GM23338 (cell line): Measurements from ENCODE around the gene PSMG4.

Source experiments
- CREB1 ChIP-seq: fragments of 250-450 bp; sonication (Bioruptor Pico); IDR thresholded peaks from 2 replicates; pipeline ENCODE4 v1.5.0; 2020; ENCODE audit warnings: low read depth, mild to moderate bottlenecking, moderate library complexity
- CTCF ChIP-seq, 2 experiments: fragments of 200-600 bp in 1 of 2; sonication (generic) in 1 of 2; conservative IDR thresholded peaks; 2 replicates each; pipeline versions ENCODE4 v1.5.1 to v1.6.1; 2016 to 2017; ENCODE audit warnings: antibody characterized with exemption in 2 of 2, low read depth in 2 of 2, mild to moderate bottlenecking in 2 of 2, moderate library complexity in 1 of 2
- ETS1 ChIP-seq: IDR thresholded peaks from 2 replicates; pipeline ENCODE4 v1.6.1; 2016; ENCODE audit warnings: antibody characterized with exemption
- JUNB ChIP-seq: IDR thresholded peaks from one replicate; pipeline ENCODE4 v1.6.1; 2016; ENCODE audit warnings: antibody characterized with exemption; ENCODE audit not compliant: unreplicated experiment
- POLR2AphosphoS5 ChIP-seq: IDR thresholded peaks from 2 replicates; pipeline ENCODE4 v1.6.1; 2016; ENCODE audit warnings: antibody characterized with exemption, low read depth
- ZNF331 ChIP-seq: fragments of 250-450 bp; sonication (Bioruptor Pico); IDR thresholded peaks from 2 replicates; pipeline ENCODE4 v1.5.0; 2020; ENCODE audit warnings: low read depth, mild to moderate bottlenecking, moderate library complexity

GRCh38 chr6:3244003-3244831 lies 14.5 kb upstream of the PSMG4 start:
- TF ChIP-seq POLR2AphosphoS5 (no peak), JUNB (no peak), CTCF (conservative IDR thresholded peaks at IDR 0.05; ENCODE audit: low read depth in 2 of 2) (no peak), CREB1 (CRISPR knock-in tag) (no peak), ZNF331 (no peak), ETS1 (no peak)
